G401 (cell line): ENCODE data around the gene PPP2R5C. TPM values are rescaled to one million over a fixed set of nuclear protein-coding genes. Genes with fewer than 3 reads are reported as not detected.

Source experiments
- DNase-seq: peaks from one replicate; pipeline ENCODE4 v3.0.0-alpha.2; 2015; ENCODE audit warnings: low spot score
- in situ Hi-C: cut with HindIII; loops from 2 replicates; pipeline ENCODE4 v1.10.0; 2016; ENCODE audit warnings: low sequenced_read_pairs, mixed read lengths
- total RNA-seq: library from RNA; depleted of rRNA; stranded (reverse); fragments of >200 nt; shearing (Covaris generic); gene quantifications from 2 replicates; pipeline ENCODE4 v1.2.3, GENCODE V29; 2014

Gene PPP2R5C
- total RNA-seq, 1 experiment from 2014 or later: 118 TPM

GRCh38 chr14:101873991-101874390 is 112.5 kb downstream of the PPP2R5C start:
- no peak for DNase-seq
- in situ Hi-C loops: no loop called here

GRCh38 chr14:101875041-101875726 is 113.7 kb downstream of the PPP2R5C start:
- in situ Hi-C loops: no loop called here
- no peak for DNase-seq

- in situ Hi-C loops: no loop called here
- DNase-seq: no peak
These were observed 114.4 kb downstream of the PPP2R5C start for GRCh38 chr14:101875727-101876554.

- in situ Hi-C loops: no loop called here
- DNase-seq: no peak
These were observed 115.0 kb downstream of the PPP2R5C start for GRCh38 chr14:101876555-101876938.

GRCh38 chr14:101877766-101878165 is 116.3 kb downstream of the PPP2R5C start:
- no peak for DNase-seq
- in situ Hi-C loops: no loop called here

- in situ Hi-C loops: no loop called here
- no peak for DNase-seq
These were observed 116.8 kb downstream of the PPP2R5C start for GRCh38 chr14:101878211-101878821.

- DNase-seq: no peak
- in situ Hi-C loops: no loop called here
These were observed 117.5 kb downstream of the PPP2R5C start for GRCh38 chr14:101878822-101879528.

GRCh38 chr14:101879529-101880336 is 118.2 kb downstream of the PPP2R5C start:
- in situ Hi-C loops: no loop called here
- no peak for DNase-seq

- no peak for DNase-seq
- in situ Hi-C loops: no loop called here
These were observed 119.9 kb downstream of the PPP2R5C start for GRCh38 chr14:101881426-101881825.

- in situ Hi-C loops: no loop called here
- peak; percentile 38 for DNase-seq
These were observed 120.8 kb downstream of the PPP2R5C start for GRCh38 chr14:101882141-101882935.

GRCh38 chr14:101884089-101884933 is 122.8 kb downstream of the PPP2R5C start:
- in situ Hi-C loops: no loop called here
- no peak for DNase-seq

- in situ Hi-C loops: no loop called here
- DNase-seq: no peak
These were observed 123.5 kb downstream of the PPP2R5C start for GRCh38 chr14:101884934-101885576.

- no peak for DNase-seq
- in situ Hi-C loops: no loop called here
These were observed 125.7 kb downstream of the PPP2R5C start for GRCh38 chr14:101887219-101887618.

GRCh38 chr14:101888182-101888581 is 126.7 kb downstream of the PPP2R5C start:
- in situ Hi-C loops: no loop called here
- no peak for DNase-seq

GRCh38 chr14:101889366-101889765 is 127.9 kb downstream of the PPP2R5C start:
- in situ Hi-C loops: no loop called here
- no peak for DNase-seq

GRCh38 chr14:101889898-101890297 is 128.4 kb downstream of the PPP2R5C start:
- in situ Hi-C loops: no loop called here
- DNase-seq: peak; percentile 25

- in situ Hi-C loops: no loop called here
- no peak for DNase-seq
These were observed 130.0 kb downstream of the PPP2R5C start for GRCh38 chr14:101891471-101891870.
